GM21529 (cell line): Measurements from ENCODE around the gene VTN.
A peak's percentile ranks its signal among the peaks of the same experiment; 100 is the strongest.

Experiments used
- ATAC-seq: cut with Tn5 transposase; IDR thresholded peaks from one replicate; pipeline ENCODE4 v1.9.1; 2021; ENCODE audit not compliant: unreplicated experiment

The VTN gene

DNA sequence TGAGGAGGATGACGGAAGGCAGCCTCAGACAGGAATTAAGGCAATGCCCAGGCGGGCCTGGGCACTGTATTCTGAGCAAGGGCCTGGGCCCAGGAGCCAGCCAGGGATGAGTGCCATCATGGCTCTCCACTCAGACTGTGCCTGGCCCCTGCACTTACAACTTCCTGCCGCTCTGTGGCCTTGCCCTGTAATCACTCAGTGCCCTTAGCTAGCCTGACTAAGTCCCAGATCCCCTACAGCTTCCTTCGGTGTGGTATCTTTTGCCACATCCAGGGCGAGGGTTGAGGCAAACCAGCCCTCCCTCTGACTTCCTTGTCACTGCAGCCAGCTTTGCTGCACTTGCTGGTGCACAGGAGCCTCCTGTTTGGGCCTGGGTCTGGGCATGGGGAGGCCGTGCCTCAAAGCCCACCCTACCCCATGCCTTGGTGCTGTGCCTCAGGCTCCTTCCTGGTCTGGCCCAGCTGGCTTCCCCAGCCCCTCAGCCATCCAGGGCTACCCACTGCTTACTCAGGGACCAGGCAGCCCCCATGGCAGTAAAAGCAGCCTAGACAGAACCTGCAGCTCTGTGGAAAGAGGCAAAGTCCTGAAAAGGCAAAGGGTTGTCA lies 26.6 kb upstream of the VTN start:
- no peak for ATAC-seq

GRCh38 chr17:28395968-28396367 lies 25.9 kb upstream of the VTN start:
- no peak for ATAC-seq

GRCh38 chr17:28395426-28395825 lies 25.3 kb upstream of the VTN start:
- no peak for ATAC-seq

DNA sequence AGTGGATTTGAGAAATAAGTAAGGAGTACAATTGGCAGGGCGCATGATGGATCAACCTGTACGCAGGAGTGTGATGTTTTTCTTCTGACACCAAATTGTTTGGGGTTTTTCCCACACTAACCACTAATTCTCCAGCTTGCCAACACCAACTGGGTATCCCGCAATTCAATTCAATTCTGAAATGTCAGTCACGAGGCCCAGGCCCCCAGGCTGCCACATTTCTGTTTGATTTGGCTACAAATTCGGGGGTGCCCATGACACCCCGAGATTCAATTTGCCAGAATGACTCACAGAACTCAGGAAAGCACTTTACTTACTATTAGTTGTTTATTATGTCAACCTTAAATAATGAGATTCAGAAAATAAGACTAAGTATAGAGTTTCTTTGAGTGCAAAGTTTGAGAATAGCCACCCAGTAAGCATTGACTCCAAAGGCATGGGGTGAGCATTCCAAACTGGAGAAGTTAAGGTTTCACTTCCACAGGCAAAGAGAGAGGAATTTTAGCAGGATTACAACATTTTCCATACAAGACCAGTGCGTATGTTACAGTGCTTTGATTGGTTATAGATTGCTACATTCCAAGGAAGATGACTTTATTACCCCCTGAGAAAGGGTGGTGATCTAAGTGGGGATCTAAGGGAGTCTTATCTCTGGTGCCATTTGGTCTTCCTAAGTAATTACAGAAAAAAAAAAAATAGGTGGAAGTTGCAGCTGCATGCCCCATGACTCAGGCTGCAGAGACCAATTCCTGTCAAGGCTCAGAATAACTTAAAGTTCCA lies 24.4 kb upstream of the VTN start:
- ATAC-seq: no peak

- no peak for ATAC-seq
Observed at GRCh38 chr17:28392491-28392890, 22.4 kb upstream of the VTN start.

DNA sequence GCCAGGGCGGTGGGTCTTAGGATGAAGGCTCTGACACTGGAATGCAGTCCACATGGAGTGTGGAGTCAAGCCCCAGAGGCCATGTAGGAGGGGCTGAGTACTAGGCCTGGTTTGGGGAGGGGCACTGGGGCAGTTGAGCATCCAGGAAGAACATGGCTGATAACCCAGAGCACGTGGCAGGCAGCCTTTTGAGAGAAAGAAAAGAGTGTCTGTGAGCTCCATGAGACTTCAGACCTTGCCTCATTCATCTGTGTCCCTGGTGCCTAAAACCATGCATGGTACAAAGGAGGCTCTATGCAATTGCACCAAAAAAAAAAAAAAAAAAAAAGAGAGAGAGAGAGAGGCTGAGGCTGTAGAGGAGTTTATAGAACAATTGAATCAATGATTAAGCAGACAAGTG lies 21.3 kb upstream of the VTN start:
- no peak for ATAC-seq

DNA sequence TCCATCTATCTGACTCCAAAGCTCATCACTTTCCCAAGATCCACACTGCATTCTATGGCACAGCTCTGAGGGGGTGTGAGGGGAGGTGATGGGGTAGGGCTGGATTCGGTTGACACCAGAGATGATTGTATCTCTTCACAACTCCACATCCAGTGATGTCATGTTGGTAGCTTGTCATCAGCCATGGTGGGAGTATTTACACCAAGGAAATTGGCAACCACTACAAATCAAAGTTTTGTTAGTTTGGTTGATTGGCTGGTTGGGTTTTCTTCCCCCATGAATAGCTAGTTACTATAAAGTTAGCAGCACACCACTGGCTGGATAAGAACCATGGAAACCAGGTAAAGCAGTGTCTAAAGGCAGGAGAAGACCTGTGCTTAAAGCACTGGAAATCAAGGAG lies 20.9 kb upstream of the VTN start:
- no peak for ATAC-seq

DNA sequence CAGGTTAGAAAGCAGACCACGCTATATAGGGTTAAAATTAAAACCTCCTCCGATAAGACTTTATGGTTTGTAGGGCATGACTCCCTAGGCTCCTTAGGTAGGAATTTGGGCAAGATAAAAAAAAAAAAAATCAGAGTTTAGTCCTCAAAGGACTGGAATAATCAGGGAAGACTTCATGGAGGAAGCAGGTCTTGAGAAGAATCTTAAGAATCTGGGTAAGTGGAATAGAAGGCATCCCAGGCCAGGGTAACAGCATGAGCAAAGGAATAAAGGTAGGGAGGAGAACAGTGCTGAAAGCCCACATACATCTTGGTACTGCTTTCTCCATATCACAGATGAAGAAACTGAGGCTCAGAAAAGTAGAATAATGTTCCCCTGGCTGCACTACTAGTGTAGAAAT lies 20.5 kb upstream of the VTN start:
- ATAC-seq: no peak

- ATAC-seq: no peak
Observed at GRCh38 chr17:28390141-28390540, 20.0 kb upstream of the VTN start.

DNA sequence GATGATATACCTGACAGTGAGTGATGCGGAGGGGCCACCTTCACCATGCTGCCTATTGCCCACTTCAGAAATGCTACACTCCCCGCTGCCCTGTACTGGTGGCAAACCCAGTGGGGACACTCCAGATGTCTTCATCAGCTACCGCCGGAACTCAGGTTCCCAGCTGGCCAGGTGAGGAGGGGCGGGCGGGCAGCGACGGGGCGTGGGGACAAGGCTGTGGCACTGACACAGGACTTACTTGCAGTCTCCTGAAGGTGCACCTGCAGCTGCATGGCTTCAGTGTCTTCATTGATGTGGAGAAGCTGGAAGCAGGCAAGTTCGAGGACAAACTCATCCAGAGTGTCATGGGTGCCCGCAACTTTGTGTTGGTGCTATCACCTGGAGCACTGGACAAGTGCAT lies 18.0 kb upstream of the VTN start:
- ATAC-seq: no peak

DNA sequence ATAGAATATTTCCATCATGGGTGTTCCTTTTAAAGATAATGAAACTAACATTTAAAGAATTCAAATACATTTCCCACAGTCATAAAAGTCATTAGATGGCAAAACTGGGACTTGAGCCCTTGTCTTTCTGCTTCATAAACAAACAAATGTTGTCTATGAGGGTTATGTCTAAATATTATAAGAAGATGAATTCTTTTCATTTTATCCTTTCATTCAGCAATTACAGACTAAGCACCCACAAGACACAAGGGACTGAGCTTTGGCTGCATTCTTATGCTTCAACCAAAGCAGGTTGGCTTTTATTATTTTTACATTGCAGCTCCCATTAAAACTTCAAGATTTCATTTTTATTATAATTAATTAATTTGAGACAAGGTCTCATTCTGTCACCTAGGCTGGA lies 16.3 kb upstream of the VTN start:
- ATAC-seq: no peak

DNA sequence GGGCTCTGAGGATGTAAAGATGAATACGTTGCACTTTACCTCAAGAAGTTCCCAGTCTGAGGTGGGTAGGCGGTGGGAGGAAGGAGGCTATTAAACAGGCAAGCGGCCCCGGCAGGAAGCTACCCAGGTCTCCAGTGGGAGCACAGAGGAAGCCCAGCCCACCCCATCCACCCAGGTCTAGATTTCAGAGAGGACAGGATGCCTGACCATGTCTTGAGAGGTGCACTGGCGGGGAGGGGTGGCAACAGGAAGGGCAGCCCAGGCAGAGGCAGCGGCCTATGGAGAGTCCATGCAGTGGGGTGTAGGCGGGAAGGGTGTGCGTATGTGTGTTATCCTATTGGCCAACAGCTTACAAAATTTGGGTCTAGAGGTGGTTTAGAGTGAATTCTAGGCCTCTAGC lies 15.3 kb upstream of the VTN start:
- ATAC-seq: no peak

- ATAC-seq: no peak
Observed at GRCh38 chr17:28385037-28385400, 14.9 kb upstream of the VTN start.

- peak; percentile 56 for ATAC-seq
Observed at GRCh38 chr17:28384281-28385036, 14.4 kb upstream of the VTN start.

GRCh38 chr17:28381141-28381825 lies 11.2 kb upstream of the VTN start:
- ATAC-seq: no peak

GRCh38 chr17:28379814-28380801 lies 10.0 kb upstream of the VTN start:
- no peak for ATAC-seq

- no peak for ATAC-seq
Observed at GRCh38 chr17:28372945-28373274, 2.8 kb upstream of the VTN start.

DNA sequence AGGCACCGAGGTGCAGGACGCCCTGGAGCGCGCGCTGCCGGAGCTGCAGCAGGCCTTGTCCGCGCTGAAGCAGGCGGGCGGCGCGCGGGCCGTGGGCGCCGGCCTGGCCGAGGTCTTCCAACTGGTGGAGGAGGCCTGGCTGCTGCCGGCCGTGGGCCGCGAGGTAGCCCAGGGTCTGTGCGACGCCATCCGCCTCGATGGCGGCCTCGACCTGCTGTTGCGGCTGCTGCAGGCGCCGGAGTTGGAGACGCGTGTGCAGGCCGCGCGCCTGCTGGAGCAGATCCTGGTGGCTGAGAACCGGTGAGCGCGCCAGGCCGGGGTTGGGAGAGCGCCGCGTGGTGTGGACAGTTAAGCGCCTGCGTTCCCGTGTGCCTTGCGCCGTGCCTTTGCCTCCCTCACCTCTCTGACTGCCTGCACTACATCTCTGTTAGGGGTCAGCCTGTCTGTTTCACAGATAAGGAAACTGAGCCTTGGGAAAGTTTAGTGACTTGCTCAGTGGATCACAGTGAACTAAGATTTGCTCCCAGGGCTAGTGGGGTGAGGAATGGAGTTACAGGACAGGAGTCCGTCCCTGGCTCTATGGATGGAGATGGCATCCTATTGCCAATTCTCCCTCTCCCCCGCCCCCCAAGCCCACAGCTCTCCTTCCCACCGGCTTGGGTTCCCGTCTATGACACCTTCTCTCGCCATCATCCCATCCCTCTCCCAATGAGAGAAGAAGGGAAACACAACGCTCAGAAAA lies 2.3 kb upstream of the VTN start:
- ATAC-seq: peak; percentile 24

GRCh38 chr17:28371245-28372202 lies 1.4 kb upstream of the VTN start, which contains the start of gene SARM1:
SARM1 (plus strand) TSS chr17:28371694; CDS start chr17:28372033, 339 bp downstream.
- ATAC-seq: peak; percentile 67
